ENCODE results near the gene CD276.

CD276 gene

GRCh38 chr15:73674587-73674986 is 9.6 kb upstream of the CD276 start:
- H3K27me3 ChIP-seq (ENCODE audit: control insufficient read depth in 1 of 2, insufficient read depth in 2 of 2, low read length in 2 of 2): peaks cover 0 to 17% of the 10 kb centered on the region in 2 donors
- no peak overlapping the region for H3K27ac ChIP-seq (ENCODE audit: low read depth, low read length)
- H3K9ac ChIP-seq (ENCODE audit: low read depth in 1 of 2, low read length in 2 of 2): no peak overlapping the region
- H3K9me3 ChIP-seq (ENCODE audit: control insufficient read depth in 1 of 2, low read length in 2 of 2): no peaks in the 10 kb centered on the region
- H3K4me3 ChIP-seq (ENCODE audit: low read depth in 1 of 2, low read length in 2 of 2): no peak overlapping the region
- no peaks in the 10 kb centered on the region for H3K4me1 ChIP-seq (ENCODE audit: control insufficient read depth in 1 of 2, insufficient read depth in 2 of 2, low read length in 2 of 2)
- H3K36me3 ChIP-seq (ENCODE audit: control insufficient read depth in 1 of 2, insufficient read depth in 2 of 2, low read length in 2 of 2): no peaks in the 10 kb centered on the region

- Histone ChIP-seq H3K4me3 (ENCODE audit: low read depth in 1 of 2, low read length in 2 of 2) (no peak overlapping the region), H3K27me3 (ENCODE audit: control insufficient read depth in 1 of 2, insufficient read depth in 2 of 2, low read length in 2 of 2) (peaks cover 0 to 9% of the 10 kb centered on the region in 2 donors), H3K27ac (ENCODE audit: low read depth, low read length) (no peak overlapping the region), H3K4me1 (ENCODE audit: control insufficient read depth in 1 of 2, insufficient read depth in 2 of 2, low read length in 2 of 2) (no peaks in the 10 kb centered on the region), H3K9ac (ENCODE audit: low read depth in 1 of 2, low read length in 2 of 2) (no peak overlapping the region), H3K36me3 (ENCODE audit: control insufficient read depth in 1 of 2, insufficient read depth in 2 of 2, low read length in 2 of 2) (no peaks in the 10 kb centered on the region), H3K9me3 (ENCODE audit: control insufficient read depth in 1 of 2, low read length in 2 of 2) (no peaks in the 10 kb centered on the region)
Observed at GRCh38 chr15:73677146-73677607, 7.0 kb upstream of the CD276 start.

GRCh38 chr15:73677733-73678132 is 6.5 kb upstream of the CD276 start:
- peaks cover 0 to 5% of the 10 kb centered on the region in 2 donors for H3K27me3 ChIP-seq (ENCODE audit: control insufficient read depth in 1 of 2, insufficient read depth in 2 of 2, low read length in 2 of 2)
- H3K9me3 ChIP-seq (ENCODE audit: control insufficient read depth in 1 of 2, low read length in 2 of 2): no peaks in the 10 kb centered on the region
- H3K9ac ChIP-seq (ENCODE audit: low read depth in 1 of 2, low read length in 2 of 2): no peak overlapping the region
- no peak overlapping the region for H3K4me3 ChIP-seq (ENCODE audit: low read depth in 1 of 2, low read length in 2 of 2)
- H3K27ac ChIP-seq (ENCODE audit: low read depth, low read length): no peak overlapping the region
- no peaks in the 10 kb centered on the region for H3K4me1 ChIP-seq (ENCODE audit: control insufficient read depth in 1 of 2, insufficient read depth in 2 of 2, low read length in 2 of 2)
- no peaks in the 10 kb centered on the region for H3K36me3 ChIP-seq (ENCODE audit: control insufficient read depth in 1 of 2, insufficient read depth in 2 of 2, low read length in 2 of 2)

DNA sequence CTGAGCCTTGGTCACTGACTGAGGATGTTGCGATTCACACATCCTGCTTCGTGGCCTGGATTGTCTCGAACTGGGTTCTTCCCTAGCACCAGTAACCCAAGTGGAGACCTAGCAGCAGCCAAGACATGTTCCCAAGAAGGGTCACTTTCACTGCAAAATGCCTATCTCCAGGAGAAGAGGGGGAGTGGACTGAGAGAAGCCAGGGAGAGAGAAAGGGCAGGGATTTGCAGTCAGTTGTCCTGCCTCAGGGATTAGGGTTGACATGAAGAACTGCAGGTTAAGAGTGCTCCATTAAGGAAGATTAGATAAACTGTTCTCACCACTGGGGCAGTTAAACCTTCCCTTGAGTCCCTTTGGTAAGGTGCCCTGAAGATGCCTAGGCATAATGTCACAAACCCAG is 5.7 kb upstream of the CD276 start:
- H3K27me3 ChIP-seq (ENCODE audit: control insufficient read depth in 1 of 2, insufficient read depth in 2 of 2, low read length in 2 of 2): peaks cover 0 to 5% of the 10 kb centered on the region in 2 donors
- no peaks in the 10 kb centered on the region for H3K9me3 ChIP-seq (ENCODE audit: control insufficient read depth in 1 of 2, low read length in 2 of 2)
- H3K4me1 ChIP-seq (ENCODE audit: control insufficient read depth in 1 of 2, insufficient read depth in 2 of 2, low read length in 2 of 2): peaks cover 0 to 3% of the 10 kb centered on the region in 2 donors
- H3K4me3 ChIP-seq (ENCODE audit: low read depth in 1 of 2, low read length in 2 of 2): no peak overlapping the region
- H3K36me3 ChIP-seq (ENCODE audit: control insufficient read depth in 1 of 2, insufficient read depth in 2 of 2, low read length in 2 of 2): no peaks in the 10 kb centered on the region
- no peak overlapping the region for H3K27ac ChIP-seq (ENCODE audit: low read depth, low read length)
- no peak overlapping the region for H3K9ac ChIP-seq (ENCODE audit: low read depth in 1 of 2, low read length in 2 of 2)

GRCh38 chr15:73679180-73679579 is 5.0 kb upstream of the CD276 start:
- Histone ChIP-seq H3K27ac (ENCODE audit: low read depth, low read length) (no peak overlapping the region), H3K4me1 (ENCODE audit: control insufficient read depth in 1 of 2, insufficient read depth in 2 of 2, low read length in 2 of 2) (peaks cover 3 to 8% of the 10 kb centered on the region in 2 donors), H3K4me3 (ENCODE audit: low read depth in 1 of 2, low read length in 2 of 2) (no peak overlapping the region), H3K9ac (ENCODE audit: low read depth in 1 of 2, low read length in 2 of 2) (no peak overlapping the region), H3K36me3 (ENCODE audit: control insufficient read depth in 1 of 2, insufficient read depth in 2 of 2, low read length in 2 of 2) (no peaks in the 10 kb centered on the region), H3K27me3 (ENCODE audit: control insufficient read depth in 1 of 2, insufficient read depth in 2 of 2, low read length in 2 of 2) (peaks cover 0 to 5% of the 10 kb centered on the region in 2 donors), H3K9me3 (ENCODE audit: control insufficient read depth in 1 of 2, low read length in 2 of 2) (no peaks in the 10 kb centered on the region)

GRCh38 chr15:73679964-73680363 is 4.2 kb upstream of the CD276 start:
- H3K27ac ChIP-seq (ENCODE audit: low read depth, low read length): no peak overlapping the region
- H3K9me3 ChIP-seq (ENCODE audit: control insufficient read depth in 1 of 2, low read length in 2 of 2): no peaks in the 10 kb centered on the region
- peaks cover 5 to 11% of the 10 kb centered on the region in 2 donors for H3K4me1 ChIP-seq (ENCODE audit: control insufficient read depth in 1 of 2, insufficient read depth in 2 of 2, low read length in 2 of 2)
- H3K9ac ChIP-seq (ENCODE audit: low read depth in 1 of 2, low read length in 2 of 2): no peak overlapping the region
- H3K36me3 ChIP-seq (ENCODE audit: control insufficient read depth in 1 of 2, insufficient read depth in 2 of 2, low read length in 2 of 2): no peaks in the 10 kb centered on the region
- H3K27me3 ChIP-seq (ENCODE audit: control insufficient read depth in 1 of 2, insufficient read depth in 2 of 2, low read length in 2 of 2): peaks cover 0 to 5% of the 10 kb centered on the region in 2 donors
- H3K4me3 ChIP-seq (ENCODE audit: low read depth in 1 of 2, low read length in 2 of 2): no peak overlapping the region

GRCh38 chr15:73680549-73680948 is 3.6 kb upstream of the CD276 start:
- peaks cover 8 to 16% of the 10 kb centered on the region in 2 donors for H3K4me1 ChIP-seq (ENCODE audit: control insufficient read depth in 1 of 2, insufficient read depth in 2 of 2, low read length in 2 of 2)
- no peaks in the 10 kb centered on the region for H3K9me3 ChIP-seq (ENCODE audit: control insufficient read depth in 1 of 2, low read length in 2 of 2)
- peaks cover 0 to 1% of the 10 kb centered on the region in 2 donors for H3K27me3 ChIP-seq (ENCODE audit: control insufficient read depth in 1 of 2, insufficient read depth in 2 of 2, low read length in 2 of 2)
- H3K36me3 ChIP-seq (ENCODE audit: control insufficient read depth in 1 of 2, insufficient read depth in 2 of 2, low read length in 2 of 2): no peaks in the 10 kb centered on the region
- no peak overlapping the region for H3K27ac ChIP-seq (ENCODE audit: low read depth, low read length)
- no peak overlapping the region for H3K9ac ChIP-seq (ENCODE audit: low read depth in 1 of 2, low read length in 2 of 2)
- H3K4me3 ChIP-seq (ENCODE audit: low read depth in 1 of 2, low read length in 2 of 2): no peak overlapping the region

- no peaks in the 10 kb centered on the region for H3K9me3 ChIP-seq (ENCODE audit: control insufficient read depth in 1 of 2, low read length in 2 of 2)
- H3K27me3 ChIP-seq (ENCODE audit: control insufficient read depth in 1 of 2, insufficient read depth in 2 of 2, low read length in 2 of 2): no peaks in the 10 kb centered on the region
- H3K9ac ChIP-seq (ENCODE audit: low read depth in 1 of 2, low read length in 2 of 2): no peak overlapping the region
- H3K4me1 ChIP-seq (ENCODE audit: control insufficient read depth in 1 of 2, insufficient read depth in 2 of 2, low read length in 2 of 2): peaks cover 9 to 18% of the 10 kb centered on the region in 2 donors
- H3K4me3 ChIP-seq (ENCODE audit: low read depth in 1 of 2, low read length in 2 of 2): no peak overlapping the region
- no peak overlapping the region for H3K27ac ChIP-seq (ENCODE audit: low read depth, low read length)
- H3K36me3 ChIP-seq (ENCODE audit: control insufficient read depth in 1 of 2, insufficient read depth in 2 of 2, low read length in 2 of 2): no peaks in the 10 kb centered on the region
Observed at GRCh38 chr15:73681063-73681462, 3.1 kb upstream of the CD276 start.

DNA sequence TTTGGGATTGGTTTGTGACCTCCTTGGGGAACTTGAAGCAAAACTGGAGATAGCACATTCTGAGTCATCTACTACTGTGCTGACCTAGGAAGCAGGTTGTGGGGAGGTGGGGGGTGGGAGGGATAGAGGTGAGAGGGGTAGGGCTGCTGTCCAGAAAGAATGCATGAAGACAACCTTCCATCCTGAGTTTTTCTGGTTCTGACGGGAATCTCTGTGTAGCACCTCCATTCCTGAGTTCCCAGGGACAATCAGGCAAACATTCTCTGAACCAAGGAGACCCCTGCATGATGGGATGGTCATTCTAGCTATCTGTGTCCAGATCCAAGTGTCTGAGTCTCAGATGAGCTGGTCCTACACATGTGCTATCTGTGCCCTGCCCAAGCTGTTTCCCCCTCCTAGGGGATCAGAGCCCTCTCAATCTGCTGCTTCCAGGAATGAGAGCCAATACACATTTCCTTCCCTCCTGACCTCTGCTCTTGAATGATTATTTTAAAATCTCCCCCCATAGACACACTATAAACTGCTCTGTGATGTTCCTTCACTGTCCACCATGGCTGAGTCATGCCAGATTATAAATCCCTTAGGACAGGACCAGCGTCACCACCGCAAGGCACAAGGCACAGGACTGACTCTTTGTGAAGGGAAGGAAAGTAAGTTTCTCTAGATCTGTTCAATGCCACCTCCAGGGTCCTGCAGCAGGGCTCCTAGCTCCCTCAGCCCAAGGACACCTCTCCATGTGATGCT is 2.2 kb upstream of the CD276 start:
- H3K27me3 ChIP-seq (ENCODE audit: control insufficient read depth in 1 of 2, insufficient read depth in 2 of 2, low read length in 2 of 2): no peaks in the 10 kb centered on the region
- no peak overlapping the region for H3K4me3 ChIP-seq (ENCODE audit: low read depth in 1 of 2, low read length in 2 of 2)
- no peaks in the 10 kb centered on the region for H3K9me3 ChIP-seq (ENCODE audit: control insufficient read depth in 1 of 2, low read length in 2 of 2)
- no peak overlapping the region for H3K9ac ChIP-seq (ENCODE audit: low read depth in 1 of 2, low read length in 2 of 2)
- no peak overlapping the region for H3K27ac ChIP-seq (ENCODE audit: low read depth, low read length)
- no peaks in the 10 kb centered on the region for H3K36me3 ChIP-seq (ENCODE audit: control insufficient read depth in 1 of 2, insufficient read depth in 2 of 2, low read length in 2 of 2)
- H3K4me1 ChIP-seq (ENCODE audit: control insufficient read depth in 1 of 2, insufficient read depth in 2 of 2, low read length in 2 of 2): peaks cover 17 to 24% of the 10 kb centered on the region in 2 donors

DNA sequence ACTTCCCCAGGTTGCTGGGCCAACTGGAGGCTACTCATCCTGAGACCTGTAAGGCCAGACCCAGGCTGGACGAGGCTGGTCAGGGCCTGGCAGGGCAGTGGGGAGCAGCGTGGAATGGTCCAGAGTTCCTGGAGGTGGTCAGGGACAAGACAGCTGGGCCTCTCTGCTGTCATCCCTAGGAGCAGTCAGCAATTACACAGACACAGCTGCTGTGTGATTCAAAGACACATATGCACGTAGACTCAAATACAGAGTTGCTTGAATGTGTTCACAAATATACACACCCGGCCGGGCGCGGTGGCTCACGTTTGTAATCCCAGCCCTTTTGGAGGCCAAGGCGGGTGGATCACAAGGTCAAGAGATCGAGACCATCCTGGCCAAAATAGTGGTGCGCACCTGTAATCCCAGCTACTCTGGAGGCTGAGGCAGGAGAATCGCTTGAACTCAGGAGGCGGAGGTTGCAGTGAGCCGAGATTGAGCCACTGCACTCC is 1.5 kb upstream of the CD276 start:
- no peak overlapping the region for H3K27ac ChIP-seq (ENCODE audit: low read depth, low read length)
- no peak overlapping the region for H3K9ac ChIP-seq (ENCODE audit: low read depth in 1 of 2, low read length in 2 of 2)
- peaks cover 20 to 24% of the 10 kb centered on the region in 2 donors for H3K4me1 ChIP-seq (ENCODE audit: control insufficient read depth in 1 of 2, insufficient read depth in 2 of 2, low read length in 2 of 2)
- H3K4me3 ChIP-seq (ENCODE audit: low read depth in 1 of 2, low read length in 2 of 2): no peak overlapping the region
- H3K36me3 ChIP-seq (ENCODE audit: control insufficient read depth in 1 of 2, insufficient read depth in 2 of 2, low read length in 2 of 2): no peaks in the 10 kb centered on the region
- H3K27me3 ChIP-seq (ENCODE audit: control insufficient read depth in 1 of 2, insufficient read depth in 2 of 2, low read length in 2 of 2): no peaks in the 10 kb centered on the region
- H3K9me3 ChIP-seq (ENCODE audit: control insufficient read depth in 1 of 2, low read length in 2 of 2): no peaks in the 10 kb centered on the region

Data from duodenal mucosa (tissue), 2 donors.